Activated CD8-positive, alpha-beta T cell treated with anti-CD3 and anti-CD28 coated beads for 36 hours (primary cell): ENCODE results near the gene GAS2L1. TPM values are rescaled to one million over a fixed set of nuclear protein-coding genes. Genes with fewer than 3 reads are reported as not detected.

Experiments
- ATAC-seq: fragments of 200-7000 bp; cut with Tn5 transposase; one replicate; pipeline ENCODE4 v1.10.0; 2021; ENCODE audit warnings: mild to moderate bottlenecking, moderate library complexity
- CTCF ChIA-PET: fragments of 350-600 bp; sonication (Branson Sonifier 250); formaldehyde crosslinking; loops from one replicate; lab custom pipeline; 2021; ENCODE audit warnings: antibody characterized with exemption; lab: Charles Lee
- POLR2A ChIA-PET: fragments of 350-600 bp; sonication (Branson Sonifier 250); formaldehyde crosslinking; loops from one replicate; lab custom pipeline; 2021; ENCODE audit warnings: antibody characterized with exemption; lab: Charles Lee
- DNase-seq: peaks from one replicate; pipeline ENCODE4 v3.0.0-alpha.2; 2020
- H3K27ac Mint-ChIP-seq: one replicate; pipeline ENCODE4 v1.8.0; 2021; ENCODE audit warnings: mild to moderate bottlenecking, mixed read lengths
- H3K27me3 Mint-ChIP-seq: one replicate; pipeline ENCODE4 v1.8.0; 2021; ENCODE audit warnings: mixed read lengths
- H3K36me3 Mint-ChIP-seq: one replicate; pipeline ENCODE4 v1.8.0; 2021; ENCODE audit warnings: low read depth, mixed read lengths
- H3K4me1 Mint-ChIP-seq: one replicate; pipeline ENCODE4 v1.8.0; 2021; ENCODE audit warnings: low read depth, mixed read lengths
- H3K4me3 Mint-ChIP-seq: one replicate; pipeline ENCODE4 v1.8.0; 2021; ENCODE audit warnings: mild to moderate bottlenecking, moderate library complexity, mixed read lengths
- H3K9me3 Mint-ChIP-seq: one replicate; pipeline ENCODE4 v1.8.0; 2021; ENCODE audit warnings: mixed read lengths
- intact Hi-C: fragments of 100-400 bp; cut with micrococcal nuclease; formaldehyde crosslinking; loops from one replicate; pipeline ENCODE4 v1.10.0; 2022
- total RNA-seq, 2 experiments: library from RNA; stranded (reverse); gene quantifications; one replicate each; pipeline ENCODE4 v1.2.3, GENCODE V29; 2021
- TF ChIP-seq, protein P1 (sequence below): fragments of 200-600 bp; IDR thresholded peaks from one replicate; pipeline ENCODE4 v1.8.0; 2022; ENCODE audit warnings: antibody characterized with exemption, mild to moderate bottlenecking

The GAS2L1 gene
- total RNA-seq, 2 experiments from 2014 or later = 0.36 to 1.1 TPM

DNA sequence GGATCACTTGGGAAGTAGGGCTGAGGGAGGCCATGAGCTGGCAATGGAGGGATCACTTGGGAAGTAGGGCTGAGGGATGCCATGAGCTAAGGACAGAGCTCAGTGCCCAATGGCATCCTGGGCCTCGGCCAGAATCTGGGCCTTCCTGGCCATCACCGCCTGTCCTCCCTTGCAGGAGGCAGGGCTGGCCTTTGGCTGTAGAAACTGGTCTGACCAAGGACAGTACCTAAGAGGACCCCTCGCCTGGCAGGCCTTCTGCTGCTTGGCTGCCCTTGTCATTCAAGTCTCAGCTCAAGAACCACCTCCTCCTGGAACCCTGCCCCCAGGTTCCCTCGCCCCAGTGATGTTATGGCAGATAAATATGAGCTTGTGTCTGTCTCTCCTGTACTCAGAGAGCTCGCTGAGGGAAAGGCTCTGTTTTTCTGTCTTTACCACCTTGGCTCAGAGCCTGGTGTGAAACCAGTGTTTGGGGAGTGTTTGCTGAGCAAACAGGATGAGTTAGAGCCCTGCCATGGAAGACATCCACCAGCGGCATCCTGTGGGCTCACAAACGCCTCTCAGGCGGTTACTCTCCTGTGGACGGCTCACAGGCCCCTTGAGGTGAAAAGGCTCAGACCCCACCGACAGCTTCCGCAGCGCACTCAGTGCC lies 28.4 kb downstream of the GAS2L1 start:
- CTCF ChIA-PET = interaction anchor here (0.7 kb wide), 1 partner anchor 183 kb away, joined by 3 read pairs; no protein-coding TSS in a partner anchor
- POLR2A ChIA-PET = no interaction called here
- Mint-ChIP-seq H3K36me3 (peaks cover 18% of the 10 kb centered on the region), H3K9me3 (no peaks in the 10 kb centered on the region), H3K27me3 (no peaks in the 10 kb centered on the region), H3K4me3 (no peak overlapping the region), H3K4me1 (no peaks in the 10 kb centered on the region), H3K27ac (no peak overlapping the region)
- ATAC-seq (no peak), DNase-seq (no peak)
- intact Hi-C loops = no loop called here
- TF ChIP-seq, protein P1, sequence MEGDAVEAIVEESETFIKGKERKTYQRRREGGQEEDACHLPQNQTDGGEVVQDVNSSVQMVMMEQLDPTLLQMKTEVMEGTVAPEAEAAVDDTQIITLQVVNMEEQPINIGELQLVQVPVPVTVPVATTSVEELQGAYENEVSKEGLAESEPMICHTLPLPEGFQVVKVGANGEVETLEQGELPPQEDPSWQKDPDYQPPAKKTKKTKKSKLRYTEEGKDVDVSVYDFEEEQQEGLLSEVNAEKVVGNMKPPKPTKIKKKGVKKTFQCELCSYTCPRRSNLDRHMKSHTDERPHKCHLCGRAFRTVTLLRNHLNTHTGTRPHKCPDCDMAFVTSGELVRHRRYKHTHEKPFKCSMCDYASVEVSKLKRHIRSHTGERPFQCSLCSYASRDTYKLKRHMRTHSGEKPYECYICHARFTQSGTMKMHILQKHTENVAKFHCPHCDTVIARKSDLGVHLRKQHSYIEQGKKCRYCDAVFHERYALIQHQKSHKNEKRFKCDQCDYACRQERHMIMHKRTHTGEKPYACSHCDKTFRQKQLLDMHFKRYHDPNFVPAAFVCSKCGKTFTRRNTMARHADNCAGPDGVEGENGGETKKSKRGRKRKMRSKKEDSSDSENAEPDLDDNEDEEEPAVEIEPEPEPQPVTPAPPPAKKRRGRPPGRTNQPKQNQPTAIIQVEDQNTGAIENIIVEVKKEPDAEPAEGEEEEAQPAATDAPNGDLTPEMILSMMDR = no peak

DNA sequence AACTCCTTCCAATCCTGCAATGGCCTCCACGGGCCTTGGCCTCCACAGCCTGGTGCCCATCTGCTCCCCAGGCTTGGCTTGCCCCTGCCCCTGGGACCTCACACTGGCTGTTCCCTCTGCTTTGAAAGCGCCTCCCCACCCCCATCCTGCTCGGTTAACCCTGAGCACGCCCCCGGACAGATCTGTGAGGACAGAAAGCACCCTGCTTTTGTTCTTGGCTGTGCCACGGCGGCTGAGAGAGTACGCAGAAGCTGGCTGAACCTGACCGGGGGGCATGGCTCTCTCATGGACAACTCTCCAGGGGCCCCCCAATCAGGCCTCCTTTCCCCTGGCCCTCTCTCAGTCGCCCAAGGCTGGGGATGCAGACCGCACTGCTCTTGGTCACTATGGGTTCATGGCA lies 29.2 kb downstream of the GAS2L1 start:
- H3K4me1 Mint-ChIP-seq = no peaks in the 10 kb centered on the region
- no peak for ATAC-seq
- H3K27me3 Mint-ChIP-seq = no peaks in the 10 kb centered on the region
- TF ChIP-seq, protein P1 = no peak
- DNase-seq = no peak
- H3K4me3 Mint-ChIP-seq = no peak overlapping the region
- CTCF ChIA-PET = no interaction called here
- POLR2A ChIA-PET = no interaction called here
- intact Hi-C loops = no loop called here
- peaks cover 18% of the 10 kb centered on the region for H3K36me3 Mint-ChIP-seq
- no peak overlapping the region for H3K27ac Mint-ChIP-seq
- no peaks in the 10 kb centered on the region for H3K9me3 Mint-ChIP-seq

DNA sequence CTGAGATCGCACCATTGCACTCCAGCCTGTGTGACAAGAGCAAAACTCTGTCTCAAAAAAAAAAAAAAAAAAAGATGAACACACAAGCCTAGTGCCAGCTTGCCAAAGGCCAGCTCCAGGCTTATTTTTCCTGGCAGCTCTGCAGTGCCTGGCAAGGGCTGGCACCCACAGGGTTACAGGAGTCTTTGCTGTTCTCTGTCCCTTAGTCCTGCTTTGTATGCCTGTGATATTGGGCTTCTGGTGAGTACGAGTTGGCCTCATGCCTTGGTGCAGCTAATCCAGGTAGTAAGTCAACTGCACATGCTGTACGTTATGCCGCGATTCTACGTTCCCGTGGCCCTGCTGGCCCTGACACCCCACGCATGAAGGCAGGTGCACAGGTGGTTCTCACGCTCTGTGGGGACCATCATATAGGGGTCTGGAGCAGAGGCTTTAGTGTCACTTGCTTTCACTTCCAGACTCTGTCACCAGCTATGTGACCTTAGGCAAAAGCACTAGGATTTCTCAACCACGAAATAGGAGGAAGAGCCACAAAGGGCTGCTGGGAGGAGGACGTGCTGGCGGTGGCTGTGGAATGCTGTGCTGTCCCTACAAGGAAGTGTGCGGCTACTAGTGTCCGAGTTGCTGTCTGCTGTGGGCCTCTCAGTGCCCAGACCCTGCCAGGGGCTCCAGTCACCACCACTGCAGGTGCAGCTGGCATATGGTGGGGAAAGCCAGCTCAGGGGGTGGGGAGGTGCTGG lies 30.5 kb downstream of the GAS2L1 start:
- POLR2A ChIA-PET = interaction anchor here (1.2 kb wide), 1 partner anchor 9 kb away, joined by 3 read pairs; no protein-coding TSS in a partner anchor
- no peak overlapping the region for H3K27ac Mint-ChIP-seq
- no peaks in the 10 kb centered on the region for H3K27me3 Mint-ChIP-seq
- H3K4me1 Mint-ChIP-seq = no peaks in the 10 kb centered on the region
- no peak overlapping the region for H3K4me3 Mint-ChIP-seq
- H3K36me3 Mint-ChIP-seq = peaks cover 20% of the 10 kb centered on the region
- intact Hi-C loops = no loop called here
- no peak for ATAC-seq
- no peaks in the 10 kb centered on the region for H3K9me3 Mint-ChIP-seq
- TF ChIP-seq, protein P1 = no peak
- CTCF ChIA-PET = interaction anchor here (1.1 kb wide), 1 partner anchor 24 kb away, joined by 4 read pairs; no protein-coding TSS in a partner anchor
- no peak for DNase-seq

GRCh38 chr22:29337631-29338284 lies 31.3 kb downstream of the GAS2L1 start:
- POLR2A ChIA-PET = interaction anchor here (1.2 kb wide), 1 partner anchor 9 kb away, joined by 3 read pairs; no protein-coding TSS in a partner anchor
- H3K4me1 Mint-ChIP-seq = no peaks in the 10 kb centered on the region
- H3K4me3 Mint-ChIP-seq = no peak overlapping the region
- peaks cover 21% of the 10 kb centered on the region for H3K36me3 Mint-ChIP-seq
- ATAC-seq (no peak), DNase-seq (no peak)
- no peak overlapping the region for H3K27ac Mint-ChIP-seq
- intact Hi-C loops = no loop called here
- CTCF ChIA-PET = interaction anchor here (1.1 kb wide), 1 partner anchor 24 kb away, joined by 4 read pairs; no protein-coding TSS in a partner anchor
- TF ChIP-seq, protein P1 = no peak
- no peaks in the 10 kb centered on the region for H3K27me3 Mint-ChIP-seq
- H3K9me3 Mint-ChIP-seq = no peaks in the 10 kb centered on the region
